Measurements from ENCODE around the gene ART5.

DNA sequence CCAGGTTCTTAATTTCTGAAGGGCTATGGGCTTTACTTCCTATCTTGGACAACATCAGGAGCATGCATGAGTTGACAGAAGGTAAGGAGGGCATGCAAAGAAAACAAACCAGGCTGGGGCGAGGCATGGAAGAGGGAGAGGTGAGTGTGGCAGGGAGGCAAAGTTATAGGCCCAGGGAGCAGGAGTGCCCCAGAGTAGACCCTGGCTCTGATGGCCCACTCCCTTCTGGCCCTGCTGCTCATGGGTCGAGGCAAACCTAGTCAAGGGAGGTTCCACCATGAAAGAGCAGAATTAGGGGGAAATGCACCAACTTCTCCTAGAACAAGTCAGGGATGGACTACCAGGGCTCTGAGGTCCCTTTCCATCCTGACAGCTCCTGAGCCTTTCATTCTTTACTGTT, 19.2 kb upstream of the ART5 start:
- TF ChIP-seq CTCF (IDR thresholded peaks at IDR 0.05) = no peak
- no peak for TF ChIP-seq POLR2A (IDR thresholded peaks at IDR 0.05)

Measured in adrenal gland (tissue), 5 donors.